Measurements from ENCODE around the gene CPTP. TPM values are rescaled to one million over a fixed set of nuclear protein-coding genes. Genes with fewer than 3 reads are reported as not detected.

The CPTP gene
- total RNA-seq, 2 donors from 2014 or later, result 45.4 to 60.2 TPM

- Histone ChIP-seq H3K27me3 (no peaks in the 10 kb centered on the region), H3K9ac (ENCODE audit: low read depth in 2 of 2, low read length in 2 of 2) (no peak overlapping the region), H3K27ac (no peak overlapping the region), H3K9me3 (no peaks in the 10 kb centered on the region), H3K36me3 (no peaks in the 10 kb centered on the region), H3K4me3 (peak overlapping the region; percentile 75), H3K4me1 (peaks cover 23% of the 10 kb centered on the region)
- no peak for DNase-seq
- TF ChIP-seq, protein P1, sequence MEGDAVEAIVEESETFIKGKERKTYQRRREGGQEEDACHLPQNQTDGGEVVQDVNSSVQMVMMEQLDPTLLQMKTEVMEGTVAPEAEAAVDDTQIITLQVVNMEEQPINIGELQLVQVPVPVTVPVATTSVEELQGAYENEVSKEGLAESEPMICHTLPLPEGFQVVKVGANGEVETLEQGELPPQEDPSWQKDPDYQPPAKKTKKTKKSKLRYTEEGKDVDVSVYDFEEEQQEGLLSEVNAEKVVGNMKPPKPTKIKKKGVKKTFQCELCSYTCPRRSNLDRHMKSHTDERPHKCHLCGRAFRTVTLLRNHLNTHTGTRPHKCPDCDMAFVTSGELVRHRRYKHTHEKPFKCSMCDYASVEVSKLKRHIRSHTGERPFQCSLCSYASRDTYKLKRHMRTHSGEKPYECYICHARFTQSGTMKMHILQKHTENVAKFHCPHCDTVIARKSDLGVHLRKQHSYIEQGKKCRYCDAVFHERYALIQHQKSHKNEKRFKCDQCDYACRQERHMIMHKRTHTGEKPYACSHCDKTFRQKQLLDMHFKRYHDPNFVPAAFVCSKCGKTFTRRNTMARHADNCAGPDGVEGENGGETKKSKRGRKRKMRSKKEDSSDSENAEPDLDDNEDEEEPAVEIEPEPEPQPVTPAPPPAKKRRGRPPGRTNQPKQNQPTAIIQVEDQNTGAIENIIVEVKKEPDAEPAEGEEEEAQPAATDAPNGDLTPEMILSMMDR (IDR thresholded peaks at IDR 0.05), result no peak
- intact Hi-C loops (cut with DNase I), result no loop called here
Measured at GRCh38 chr1:1373051-1373814, 48.6 kb downstream of the CPTP start.

GRCh38 chr1:1373815-1374588, 49.4 kb downstream of the CPTP start:
- Histone ChIP-seq H3K27ac (no peak overlapping the region), H3K36me3 (no peaks in the 10 kb centered on the region), H3K9ac (ENCODE audit: low read depth in 2 of 2, low read length in 2 of 2) (peak overlapping the region; percentile 87 to 98), H3K27me3 (no peaks in the 10 kb centered on the region), H3K4me3 (peak overlapping the region; percentile 75), H3K9me3 (no peaks in the 10 kb centered on the region), H3K4me1 (peaks cover 23% of the 10 kb centered on the region)
- TF ChIP-seq, protein P1 (IDR thresholded peaks at IDR 0.05), result no peak
- no peak for DNase-seq
- intact Hi-C loops (cut with DNase I), result no loop called here

DNA sequence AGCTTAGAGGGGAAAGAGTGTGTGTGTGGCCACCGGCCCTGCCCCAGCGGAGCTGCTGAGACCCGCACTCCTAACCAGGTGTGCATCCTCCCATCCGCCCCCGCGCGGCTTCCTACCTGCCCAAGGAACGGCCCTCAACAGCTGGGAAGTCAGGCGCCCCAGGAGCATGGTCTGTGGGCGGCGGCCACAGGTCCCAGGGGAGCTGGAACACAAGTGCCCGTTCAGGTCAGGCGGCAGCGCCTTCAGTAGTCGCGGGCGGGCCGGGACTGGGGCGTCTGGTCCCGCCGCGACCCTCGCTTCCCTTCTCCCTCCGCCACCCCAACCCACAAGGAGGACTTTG, 50.0 kb downstream of the CPTP start:
- no peaks in the 10 kb centered on the region for H3K36me3 ChIP-seq

GRCh38 chr1:1374929-1375662, 50.5 kb downstream of the CPTP start, which contains the start of gene AURKAIP1:
AURKAIP1 (minus strand) TSS chr1:1375207; CDS start chr1:1374756, 451 bp downstream.
- H3K4me3 ChIP-seq, result peak within 1 kb of the TSS; percentile 75
- peaks cover 23% of the 10 kb centered on the region for H3K4me1 ChIP-seq
- peak within 1 kb of the TSS; percentile 87 to 98 for H3K9ac ChIP-seq (ENCODE audit: low read depth in 2 of 2, low read length in 2 of 2)
- no peaks in the 10 kb centered on the region for H3K9me3 ChIP-seq
- TF ChIP-seq, protein P1 (IDR thresholded peaks at IDR 0.05), result no peak
- peak; percentile 98 for DNase-seq
- H3K27ac ChIP-seq, result peak within 1 kb of the TSS; percentile 76
- H3K27me3 ChIP-seq, result no peaks in the 10 kb centered on the region
- H3K36me3 ChIP-seq, result no peaks in the 10 kb centered on the region
- intact Hi-C loops (cut with DNase I), result no loop called here

More for the DNA sequence above, 50.0 kb downstream of the CPTP start:
- TF ChIP-seq, protein P1 (IDR thresholded peaks at IDR 0.05), result no peak
- peaks cover 23% of the 10 kb centered on the region for H3K4me1 ChIP-seq
- H3K4me3 ChIP-seq, result peak overlapping the region; percentile 75
- peak overlapping the region; percentile 76 for H3K27ac ChIP-seq
- intact Hi-C loops (cut with DNase I), result no loop called here
- H3K27me3 ChIP-seq, result no peaks in the 10 kb centered on the region
- no peaks in the 10 kb centered on the region for H3K9me3 ChIP-seq
- peak overlapping the region; percentile 87 to 98 for H3K9ac ChIP-seq (ENCODE audit: low read depth in 2 of 2, low read length in 2 of 2)
- DNase-seq, result no peak

- Histone ChIP-seq H3K4me1 (peaks cover 23% of the 10 kb centered on the region), H3K4me3 (no peak overlapping the region), H3K9me3 (no peaks in the 10 kb centered on the region), H3K36me3 (no peaks in the 10 kb centered on the region), H3K27me3 (no peaks in the 10 kb centered on the region), H3K9ac (ENCODE audit: low read depth in 2 of 2, low read length in 2 of 2) (no peak overlapping the region), H3K27ac (no peak overlapping the region)
- TF ChIP-seq, protein P1 (IDR thresholded peaks at IDR 0.05), result no peak
- intact Hi-C loops (cut with DNase I), result no loop called here
- no peak for DNase-seq
Measured at GRCh38 chr1:1376551-1377226, 52.1 kb downstream of the CPTP start.

Measured in colonic mucosa (tissue), 4 donors.